Measurements from ENCODE around the gene FAM53B.

Gene FAM53B

DNA sequence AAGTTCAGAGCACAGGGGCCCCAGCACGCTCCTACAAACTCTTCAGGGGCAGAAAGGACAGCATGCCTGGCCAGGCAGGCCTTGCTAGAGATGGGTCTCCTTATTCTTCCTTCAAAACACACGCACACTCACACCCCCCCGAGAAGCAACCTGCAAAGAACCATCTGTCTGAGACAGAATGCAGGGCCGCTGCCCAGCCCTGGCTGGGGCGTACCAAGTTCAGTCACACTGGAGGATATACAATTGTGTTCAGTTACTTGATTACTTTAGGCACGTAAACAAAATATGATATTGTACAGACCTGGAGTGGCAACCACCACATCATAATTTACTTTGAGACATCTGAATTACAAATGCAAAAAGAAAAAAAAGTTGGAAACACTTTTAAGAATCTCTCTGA, 5.7 kb downstream of the FAM53B start:
- H3K4me3 ChIP-seq (ENCODE audit: control insufficient read depth, low read depth, low read length) = no peak overlapping the region
- no peak for TF ChIP-seq CTCF (conservative IDR thresholded peaks at IDR 0.05; ENCODE audit: control insufficient read depth, insufficient read depth, low read depth, low read length)
- DNase-seq (ENCODE audit: low read depth) = no peak

DNA sequence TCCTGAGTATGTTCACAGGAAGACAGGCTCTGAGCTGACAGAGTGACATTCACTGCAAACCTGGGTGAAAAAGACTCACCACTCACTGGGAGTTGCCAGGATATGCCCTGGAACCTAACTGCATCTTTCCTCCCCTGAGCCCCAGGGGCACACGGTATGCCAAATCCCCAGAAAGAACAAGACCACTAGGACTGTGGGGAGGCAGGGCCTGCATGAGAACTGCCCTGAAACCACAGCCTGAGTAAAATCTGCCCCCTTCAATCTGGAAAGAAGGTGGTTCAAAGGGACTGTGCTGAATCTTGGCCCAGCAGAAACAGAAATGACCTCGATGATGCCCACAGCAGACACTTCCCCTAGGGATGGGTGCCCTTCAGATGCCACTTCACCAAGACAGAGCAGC, 6.5 kb downstream of the FAM53B start:
- no peak for DNase-seq (ENCODE audit: low read depth)
- H3K4me3 ChIP-seq (ENCODE audit: control insufficient read depth, low read depth, low read length) = no peak overlapping the region
- TF ChIP-seq CTCF (conservative IDR thresholded peaks at IDR 0.05; ENCODE audit: control insufficient read depth, insufficient read depth, low read depth, low read length) = no peak

DNA sequence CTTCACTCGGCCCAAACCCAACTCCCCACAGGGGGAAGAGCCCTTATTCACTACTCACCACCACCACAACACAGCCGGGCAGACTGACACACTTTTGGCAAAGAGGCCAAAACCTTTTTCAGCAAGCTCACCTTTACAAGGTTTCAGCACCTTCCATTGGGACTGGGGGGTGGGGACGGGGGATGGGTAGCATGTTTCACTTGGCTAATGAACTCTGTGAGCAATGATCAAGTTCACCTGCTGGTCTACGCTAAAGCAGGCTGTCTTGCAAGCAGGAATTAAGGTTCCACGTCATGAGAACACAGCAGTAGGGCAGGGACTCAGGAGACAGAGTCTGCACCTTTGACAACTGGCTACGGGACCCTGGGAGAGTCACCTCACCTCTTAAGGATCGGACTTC, 7.0 kb downstream of the FAM53B start:
- no peak overlapping the region for H3K4me3 ChIP-seq (ENCODE audit: control insufficient read depth, low read depth, low read length)
- no peak for TF ChIP-seq CTCF (conservative IDR thresholded peaks at IDR 0.05; ENCODE audit: control insufficient read depth, insufficient read depth, low read depth, low read length)
- DNase-seq (ENCODE audit: low read depth) = no peak

DNA sequence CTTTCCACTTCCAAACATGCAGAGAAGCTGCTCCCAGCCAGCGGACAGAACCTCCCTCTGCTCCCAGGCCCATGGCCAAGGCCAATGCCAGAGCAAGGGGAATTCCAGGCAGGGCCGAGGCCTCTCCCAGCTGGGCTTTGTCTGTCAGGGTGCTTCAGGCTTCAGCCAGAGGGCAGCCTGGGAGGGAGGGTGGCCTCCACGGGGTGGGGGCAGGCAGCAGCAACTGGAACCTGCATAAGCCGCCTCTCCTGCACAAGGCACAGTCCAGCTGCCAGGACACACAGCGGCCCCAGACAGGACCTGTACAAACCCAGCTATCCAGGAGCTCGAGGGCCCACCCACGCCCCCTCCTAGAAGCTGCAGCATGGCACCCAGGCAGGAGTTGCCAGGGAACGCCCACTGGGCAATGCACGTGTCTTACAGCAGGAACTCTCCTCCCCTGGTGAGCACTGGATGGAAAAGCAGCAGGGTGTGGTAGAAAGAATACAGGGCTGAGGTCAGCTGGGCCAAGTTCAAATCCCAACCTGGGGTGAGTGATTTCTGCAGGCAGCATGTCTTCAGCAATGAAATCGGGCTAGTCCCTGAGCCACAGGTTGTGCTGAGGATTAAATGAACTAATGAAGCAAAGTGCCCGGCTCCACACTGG, 7.6 kb downstream of the FAM53B start:
- TF ChIP-seq CTCF (conservative IDR thresholded peaks at IDR 0.05; ENCODE audit: control insufficient read depth, insufficient read depth, low read depth, low read length) = no peak
- peak; percentile 52 for DNase-seq (ENCODE audit: low read depth)
- H3K4me3 ChIP-seq (ENCODE audit: control insufficient read depth, low read depth, low read length) = no peak overlapping the region

DNA sequence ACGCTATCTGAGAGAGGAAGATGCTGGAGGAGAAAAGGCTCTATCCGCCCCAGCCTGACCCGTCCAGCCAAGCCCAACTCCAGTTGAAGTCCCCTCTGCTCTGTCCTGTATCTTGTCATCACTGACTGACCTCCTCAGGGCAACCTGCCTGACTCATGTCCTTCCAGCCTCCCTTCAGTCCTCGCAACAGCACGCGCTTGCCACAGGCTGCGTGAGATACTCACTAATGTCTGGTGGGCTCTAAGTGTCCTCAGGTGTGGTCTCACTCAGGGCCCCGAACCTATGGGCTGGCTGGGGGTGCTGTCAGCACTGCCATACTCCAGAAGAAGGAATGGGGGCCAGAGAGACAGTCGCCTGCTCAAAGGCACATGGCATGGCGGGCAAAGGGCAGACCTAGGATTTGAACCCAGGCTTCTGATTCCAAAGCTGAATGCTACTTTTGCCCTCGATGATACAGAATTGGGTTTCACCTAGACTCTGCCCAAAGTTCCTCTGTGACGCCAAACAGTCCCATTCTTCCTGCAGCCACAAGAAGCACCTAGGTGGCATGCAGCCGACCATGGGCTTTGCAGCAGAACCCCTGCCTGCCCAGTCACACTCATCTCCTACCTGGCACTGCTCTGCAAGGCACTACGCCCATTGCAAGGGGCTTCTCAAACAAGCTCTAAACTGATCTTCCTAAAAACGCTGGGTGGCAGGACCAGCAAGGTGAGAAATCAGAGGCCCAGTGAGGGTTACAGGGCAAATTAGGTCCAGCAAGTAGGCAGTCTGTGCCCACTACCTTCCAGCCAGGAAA, 8.5 kb downstream of the FAM53B start:
- no peak for DNase-seq (ENCODE audit: low read depth)
- no peak overlapping the region for H3K4me3 ChIP-seq (ENCODE audit: control insufficient read depth, low read depth, low read length)
- no peak for TF ChIP-seq CTCF (conservative IDR thresholded peaks at IDR 0.05; ENCODE audit: control insufficient read depth, insufficient read depth, low read depth, low read length)

DNA sequence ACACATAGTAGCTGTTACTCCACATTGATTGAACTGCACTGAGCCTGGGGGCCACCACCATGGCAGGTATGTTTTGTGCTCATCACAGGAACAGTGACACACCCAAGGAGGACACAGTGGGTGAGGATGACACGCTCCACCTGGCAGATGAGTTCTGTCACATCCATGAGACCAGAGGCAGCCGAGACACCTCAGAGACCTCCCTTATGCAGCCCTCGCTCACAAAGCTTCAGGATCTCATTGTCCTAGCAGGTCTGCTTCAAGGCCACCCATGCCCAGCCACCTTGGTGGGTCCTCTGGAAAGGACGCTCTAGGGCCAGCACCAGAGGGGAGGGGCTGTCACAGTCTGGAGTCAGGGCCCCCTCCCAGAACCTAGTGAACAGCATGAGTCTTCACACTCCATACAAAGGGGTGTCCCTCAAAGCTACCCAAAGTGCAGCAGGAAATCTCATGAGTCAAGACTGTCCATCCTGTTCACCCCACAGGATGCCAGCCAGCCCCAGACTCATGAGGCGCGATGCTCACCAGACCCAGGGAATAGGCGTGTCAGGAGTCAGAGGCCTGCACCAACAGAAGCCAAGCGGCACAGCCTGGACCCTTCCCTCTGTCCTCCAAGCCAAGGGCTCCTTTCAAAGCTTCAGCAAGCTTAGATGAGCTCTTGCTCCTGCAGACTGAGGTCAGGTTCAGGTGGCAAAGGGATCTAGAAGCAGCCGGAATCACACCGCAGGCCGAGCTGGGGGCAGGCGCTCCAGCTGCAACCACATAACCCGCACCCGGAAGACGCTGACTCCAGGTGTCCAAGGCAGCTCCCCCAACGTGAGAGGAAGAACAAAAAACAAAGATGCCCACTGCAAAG, 9.6 kb downstream of the FAM53B start:
- no peak for TF ChIP-seq CTCF (conservative IDR thresholded peaks at IDR 0.05; ENCODE audit: control insufficient read depth, insufficient read depth, low read depth, low read length)
- no peak overlapping the region for H3K4me3 ChIP-seq (ENCODE audit: control insufficient read depth, low read depth, low read length)
- no peak for DNase-seq (ENCODE audit: low read depth)
